IPS DF 6.9 (cell line): ENCODE measurements around the gene ANKIB1.
"Not testable (repeated sequence)": the region's sequence is repeated elsewhere in the genome, so short reads cannot be mapped to it uniquely, and the experiment has no call there.

Source experiments
- DNase-seq: peaks from one replicate; pipeline ENCODE4 v3.0.0-alpha.2; 2013; ENCODE audit warnings: low read depth, low spot score
- H3K27ac ChIP-seq: one replicate; pipeline ENCODE4 v1.5.1; 2013; ENCODE audit warnings: low read length, control low read depth
- H3K27me3 ChIP-seq: 2 replicates; pipeline ENCODE4 v1.6.1; 2013; ENCODE audit warnings: mild to moderate bottlenecking, low read length; ENCODE audit not compliant: control insufficient read depth, insufficient read depth
- H3K36me3 ChIP-seq: 2 replicates; pipeline ENCODE4 v1.6.1; 2013; ENCODE audit warnings: low read length; ENCODE audit not compliant: control insufficient read depth, insufficient read depth
- H3K4me1 ChIP-seq: 2 replicates; pipeline ENCODE4 v1.6.1; 2013; ENCODE audit warnings: low read length; ENCODE audit not compliant: control insufficient read depth, insufficient read depth
- H3K4me3 ChIP-seq: 2 replicates; pipeline ENCODE4 v1.5.1; 2013; ENCODE audit warnings: mild to moderate bottlenecking, low read length
- H3K9me3 ChIP-seq: 2 replicates; pipeline ENCODE4 v1.6.1; 2013; ENCODE audit warnings: low read length, inconsistent platforms; ENCODE audit not compliant: control insufficient read depth, insufficient read depth
- WGBS: extraction: QIAGEN DNeasy Blood & Tissue Kit; methylation state at CpG from one replicate; pipeline ENCODE4 v1.1.7; 2013; ENCODE audit warnings: mixed read lengths, missing lambda C conversion rate; ENCODE audit not compliant: insufficient read length, insufficient coverage; 5-methylcytosine and 5-hydroxymethylcytosine counted together

The ANKIB1 gene

GRCh38 chr7:92437956-92438491 lies 192.2 kb downstream of the ANKIB1 start:
- no peak overlapping the region for H3K27ac ChIP-seq
- no CpG with 5 or more reads among the region's 6 CpGs for WGBS
- no peaks in the 10 kb centered on the region for H3K27me3 ChIP-seq
- no peak for DNase-seq
- H3K36me3 ChIP-seq: no peaks in the 10 kb centered on the region
- H3K4me1 ChIP-seq: peaks cover 4% of the 10 kb centered on the region; the same call in 1 of the 2 replicates
- H3K4me3 ChIP-seq: no peak overlapping the region
- no peaks in the 10 kb centered on the region for H3K9me3 ChIP-seq

- not testable (repeated sequence) for H3K9me3 ChIP-seq, H3K27me3 ChIP-seq, H3K4me1 ChIP-seq, H3K36me3 ChIP-seq, DNase-seq, H3K4me3 ChIP-seq, H3K27ac ChIP-seq
- WGBS: no CpG with 5 or more reads among the region's 2 CpGs
Measured at GRCh38 chr7:92442720-92443119, 196.9 kb downstream of the ANKIB1 start.

GRCh38 chr7:92446869-92447344 lies 201.1 kb downstream of the ANKIB1 start:
- H3K27me3 ChIP-seq: no peaks in the 10 kb centered on the region
- no peaks in the 10 kb centered on the region for H3K9me3 ChIP-seq
- WGBS: no CpG with 5 or more reads among the region's 21 CpGs
- H3K4me3 ChIP-seq: no peak overlapping the region; the same call in 1 of the 2 replicates
- H3K36me3 ChIP-seq: peaks cover 2% of the 10 kb centered on the region; the same call in 1 of the 2 replicates
- no peak overlapping the region for H3K27ac ChIP-seq
- H3K4me1 ChIP-seq: no peaks in the 10 kb centered on the region
- no peak for DNase-seq

GRCh38 chr7:92447345-92448204 lies 201.8 kb downstream of the ANKIB1 start, which contains the start of gene GATAD1:
TSS of gene GATAD1 (plus strand) at chr7:92447482. CDS start at chr7:92447730, 248 bp downstream.
- Histone ChIP-seq H3K4me1 (no peaks in the 10 kb centered on the region), H3K4me3 (peak within 1 kb of the TSS; percentile 92), H3K9me3 (no peaks in the 10 kb centered on the region), H3K36me3 (peaks cover 7% of the 10 kb centered on the region; the same call in 1 of the 2 replicates), H3K27me3 (no peaks in the 10 kb centered on the region), H3K27ac (no peak within 1 kb of the TSS)
- peak; percentile 85 for DNase-seq
- WGBS: no CpG with 5 or more reads among the region's 87 CpGs

GRCh38 chr7:92448205-92448747 lies 202.5 kb downstream of the ANKIB1 start:
- H3K4me1 ChIP-seq: no peaks in the 10 kb centered on the region
- peak overlapping the region; percentile 92; the same call in 1 of the 2 replicates for H3K4me3 ChIP-seq
- no peak overlapping the region for H3K27ac ChIP-seq
- WGBS: no CpG with 5 or more reads among the region's 11 CpGs
- peaks cover 7% of the 10 kb centered on the region; the same call in 1 of the 2 replicates for H3K36me3 ChIP-seq
- no peak for DNase-seq
- H3K27me3 ChIP-seq: no peaks in the 10 kb centered on the region
- H3K9me3 ChIP-seq: no peaks in the 10 kb centered on the region
